GM13976 (cell line): ENCODE measurements around the gene LHX4.

ENCODE experiments used
- DNase-seq: peaks from one replicate; pipeline ENCODE4 v3.0.0; 2012; ENCODE audit warnings: low spot score
- in situ Hi-C: fragments of 300-500 bp; cut with MboI; formaldehyde crosslinking; loops from one replicate; pipeline ENCODE4 v1.12.0; 2022; ENCODE audit warnings: low sequenced_read_pairs, mixed read lengths, inconsistent platforms; ENCODE audit not compliant: unreplicated experiment
- TF ChIP-seq, protein P1 (sequence below): IDR thresholded peaks from 2 replicates; pipeline ENCODE4 v1.5.1; 2012; ENCODE audit warnings: borderline replicate concordance, mild to moderate bottlenecking; ENCODE audit not compliant: insufficient read depth; ENCODE audit errors: extremely low read depth, missing control alignments, control extremely low read depth

The LHX4 gene

DNA sequence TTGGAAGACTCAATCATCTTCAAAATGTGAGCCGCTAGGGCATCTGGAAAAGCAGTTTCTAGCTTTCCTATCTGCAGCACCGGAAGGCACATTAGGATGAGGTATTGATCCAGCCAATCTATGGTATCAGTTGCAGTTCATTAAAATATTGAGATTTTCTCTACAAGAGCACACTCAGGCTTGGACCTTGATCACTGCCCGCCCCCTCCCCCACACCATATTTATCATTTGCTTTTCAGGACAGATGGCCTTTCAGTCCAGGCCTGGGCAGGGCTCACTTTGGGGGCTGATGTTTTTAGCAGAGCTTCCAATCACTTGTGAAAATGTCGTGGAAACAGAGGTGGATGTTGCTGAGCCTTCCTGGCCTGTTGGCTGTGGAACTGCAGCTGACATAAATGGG, 17.5 kb downstream of the LHX4 start:
- in situ Hi-C loops = no loop called here
- DNase-seq = no peak
- TF ChIP-seq, protein P1, sequence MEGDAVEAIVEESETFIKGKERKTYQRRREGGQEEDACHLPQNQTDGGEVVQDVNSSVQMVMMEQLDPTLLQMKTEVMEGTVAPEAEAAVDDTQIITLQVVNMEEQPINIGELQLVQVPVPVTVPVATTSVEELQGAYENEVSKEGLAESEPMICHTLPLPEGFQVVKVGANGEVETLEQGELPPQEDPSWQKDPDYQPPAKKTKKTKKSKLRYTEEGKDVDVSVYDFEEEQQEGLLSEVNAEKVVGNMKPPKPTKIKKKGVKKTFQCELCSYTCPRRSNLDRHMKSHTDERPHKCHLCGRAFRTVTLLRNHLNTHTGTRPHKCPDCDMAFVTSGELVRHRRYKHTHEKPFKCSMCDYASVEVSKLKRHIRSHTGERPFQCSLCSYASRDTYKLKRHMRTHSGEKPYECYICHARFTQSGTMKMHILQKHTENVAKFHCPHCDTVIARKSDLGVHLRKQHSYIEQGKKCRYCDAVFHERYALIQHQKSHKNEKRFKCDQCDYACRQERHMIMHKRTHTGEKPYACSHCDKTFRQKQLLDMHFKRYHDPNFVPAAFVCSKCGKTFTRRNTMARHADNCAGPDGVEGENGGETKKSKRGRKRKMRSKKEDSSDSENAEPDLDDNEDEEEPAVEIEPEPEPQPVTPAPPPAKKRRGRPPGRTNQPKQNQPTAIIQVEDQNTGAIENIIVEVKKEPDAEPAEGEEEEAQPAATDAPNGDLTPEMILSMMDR = no peak

DNA sequence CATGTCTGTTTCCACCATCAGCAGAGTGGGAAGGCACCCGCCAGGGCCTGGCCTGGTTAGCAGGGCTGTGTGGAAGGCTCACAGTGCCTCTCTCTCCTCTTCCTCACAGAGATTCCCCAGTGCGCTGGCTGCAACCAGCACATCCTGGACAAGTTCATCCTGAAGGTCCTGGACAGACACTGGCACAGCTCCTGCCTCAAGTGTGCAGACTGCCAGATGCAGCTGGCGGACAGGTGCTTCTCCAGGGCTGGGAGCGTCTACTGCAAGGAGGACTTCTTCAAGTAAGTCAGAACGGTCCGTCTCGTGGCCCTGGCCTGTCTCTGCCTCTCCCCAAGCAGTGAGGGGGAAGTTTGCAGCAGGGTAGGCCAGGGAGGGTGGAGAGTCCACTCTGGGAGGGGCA, 18.1 kb downstream of the LHX4 start:
- no peak for DNase-seq
- TF ChIP-seq, protein P1 = no peak
- in situ Hi-C loops = no loop called here

DNA sequence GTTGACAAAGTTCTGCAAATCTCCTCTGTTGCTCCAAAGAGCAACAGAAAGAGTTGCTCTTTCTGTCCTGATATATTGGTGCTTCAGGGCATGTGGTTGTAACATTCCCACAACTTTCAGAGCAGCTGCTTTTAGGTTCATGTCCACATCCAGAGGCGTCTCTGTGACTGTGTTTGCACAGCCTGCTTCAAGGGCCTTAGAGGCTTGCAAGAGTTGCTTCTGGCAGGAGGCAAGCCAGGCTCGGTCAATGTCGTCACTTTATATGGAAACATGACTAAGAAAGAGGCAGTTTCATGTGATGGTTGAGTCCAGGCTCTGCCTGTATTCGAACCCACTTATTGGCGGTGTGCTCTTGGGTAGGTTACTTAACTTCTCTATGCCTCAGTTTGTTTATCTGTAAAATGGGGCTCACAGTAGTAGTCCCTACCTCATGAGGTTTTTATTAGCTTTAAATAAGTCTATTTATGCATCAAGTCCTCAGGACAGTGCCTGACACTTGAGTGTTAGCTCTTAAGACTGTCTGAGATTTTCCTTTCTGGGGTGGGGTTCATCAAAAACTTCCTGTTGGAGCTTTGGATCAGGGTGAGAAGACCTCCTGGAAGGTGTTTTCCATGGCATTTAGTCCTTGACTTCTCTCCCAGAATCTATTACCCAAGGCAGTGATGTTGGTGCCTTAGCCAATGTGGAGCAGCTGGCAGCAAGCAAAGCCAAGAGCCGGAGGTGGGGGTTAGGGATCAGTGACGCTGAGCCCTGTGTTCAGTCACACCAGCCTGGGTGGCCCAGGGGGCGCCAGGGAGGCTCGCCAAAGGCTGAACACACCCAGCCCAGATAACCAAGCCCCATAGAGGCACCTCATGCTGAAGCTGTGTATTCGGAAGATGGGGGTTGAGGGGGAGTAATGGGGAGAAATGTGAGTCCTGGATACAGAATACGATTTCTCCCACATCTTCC, 18.9 kb downstream of the LHX4 start:
- in situ Hi-C loops = no loop called here
- TF ChIP-seq, protein P1 = no peak
- no peak for DNase-seq

DNA sequence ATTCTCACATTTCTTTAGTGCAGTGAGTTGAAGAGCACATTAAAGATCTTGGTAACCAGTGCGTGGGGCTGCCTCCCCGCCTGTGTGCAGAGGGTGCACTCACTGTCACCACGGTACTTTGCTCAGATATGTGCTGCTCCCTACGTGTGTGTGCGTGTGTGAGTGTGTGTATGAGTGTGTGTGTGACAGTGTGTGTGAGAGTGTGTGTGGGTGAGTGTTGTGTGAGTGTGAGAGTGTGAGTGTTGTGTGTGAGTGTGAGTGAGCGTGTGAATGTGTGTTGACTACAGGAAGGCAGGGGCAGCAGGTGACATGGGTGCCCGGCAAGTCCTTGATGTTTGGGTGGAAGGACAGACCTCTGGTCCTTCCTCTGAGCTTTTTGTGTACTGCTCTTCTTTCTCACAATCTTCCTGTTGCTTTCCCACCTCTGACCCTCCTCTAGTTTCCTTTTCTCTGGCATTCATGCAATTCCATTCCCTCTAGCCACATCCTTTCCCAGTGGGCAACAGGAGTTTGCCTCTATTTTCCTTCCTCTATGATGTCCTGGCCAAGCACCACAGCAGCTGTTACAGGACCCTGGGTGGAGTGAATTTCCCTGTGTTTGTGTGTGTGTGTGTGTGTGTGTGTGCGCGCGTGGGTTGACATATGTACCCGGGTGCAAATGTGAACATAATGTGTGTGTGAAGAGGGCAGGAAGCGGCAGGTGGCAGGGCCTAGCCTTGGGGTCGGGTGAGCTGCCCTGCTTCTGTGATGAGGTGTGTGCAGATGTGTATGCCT, 19.8 kb downstream of the LHX4 start:
- TF ChIP-seq, protein P1 = no peak

DNA sequence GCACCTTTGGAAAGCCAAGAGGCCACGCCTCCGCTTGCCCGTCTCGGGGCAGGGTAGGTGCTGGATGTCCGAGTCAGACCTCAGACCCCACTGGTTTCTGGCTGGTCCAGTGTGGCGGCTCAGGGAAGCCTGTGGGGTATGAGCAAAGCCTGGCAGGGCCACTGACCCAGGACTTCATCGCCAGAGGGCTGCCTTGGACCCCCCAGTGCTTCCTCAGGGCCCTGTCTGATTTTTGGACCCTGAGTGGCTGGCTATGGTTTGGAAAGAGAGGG, 20.4 kb downstream of the LHX4 start:
- TF ChIP-seq, protein P1 = no peak
- DNase-seq = no peak
- in situ Hi-C loops = loop anchor here (5.0 kb wide), 1 partner anchor 227 kb away; no protein-coding TSS in a partner anchor

More for the DNA sequence above, 19.8 kb downstream of the LHX4 start:
- in situ Hi-C loops = loop anchor here (5.0 kb wide), 1 partner anchor 227 kb away; no protein-coding TSS in a partner anchor
- no peak for DNase-seq

DNA sequence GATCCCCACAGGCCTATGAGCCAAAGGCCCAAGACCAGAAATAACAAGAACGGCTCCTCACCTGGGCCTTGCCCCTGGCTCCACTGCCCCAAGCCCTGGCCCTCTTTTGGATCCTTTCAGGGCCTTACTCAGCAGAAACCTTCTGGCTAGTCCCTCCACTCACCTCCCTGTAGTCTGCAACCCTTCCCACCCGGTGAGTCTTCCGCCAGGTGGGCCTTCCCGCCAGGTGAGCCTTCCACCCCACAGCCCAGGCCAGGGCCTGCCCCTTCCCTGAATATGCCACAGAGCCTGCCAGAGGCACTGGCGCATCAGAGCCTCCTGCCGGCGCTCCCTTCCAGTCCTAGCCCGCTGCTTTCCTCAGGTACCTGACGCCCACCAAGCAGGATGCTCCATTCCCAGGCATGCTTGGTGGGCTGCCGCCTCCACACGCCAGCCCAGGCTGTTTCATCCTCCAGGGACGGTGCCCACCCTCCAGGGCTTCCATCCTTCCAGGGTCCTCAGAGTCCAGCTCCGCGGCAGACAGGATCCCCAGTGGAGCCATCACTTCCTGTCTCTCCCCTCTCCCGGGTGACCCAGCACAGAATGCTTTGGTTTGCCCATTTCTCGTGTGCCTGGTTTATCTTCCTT, 20.9 kb downstream of the LHX4 start:
- TF ChIP-seq, protein P1 = no peak
- in situ Hi-C loops = loop anchor here (5.0 kb wide), 1 partner anchor 226 kb away; no protein-coding TSS in a partner anchor
- no peak for DNase-seq
